Metanephros (tissue), 2 donors: ENCODE results near the gene ASGR1. TPM values are rescaled to one million over a fixed set of nuclear protein-coding genes. Genes with fewer than 3 reads are reported as not detected.

ENCODE experiments used
- small RNA-seq: library from RNA; depleted of rRNA; stranded (forward); fragments of <200 nt; gene quantifications from one replicate; pipeline ENCODE3, GENCODE V24; 2014; ENCODE audit warnings: low replicate concordance
- total RNA-seq: library from RNA; depleted of rRNA; stranded (reverse); fragments of >200 nt; gene quantifications from one replicate; pipeline ENCODE4 v1.2.3, GENCODE V29; 2014

The ASGR1 gene, protein sequence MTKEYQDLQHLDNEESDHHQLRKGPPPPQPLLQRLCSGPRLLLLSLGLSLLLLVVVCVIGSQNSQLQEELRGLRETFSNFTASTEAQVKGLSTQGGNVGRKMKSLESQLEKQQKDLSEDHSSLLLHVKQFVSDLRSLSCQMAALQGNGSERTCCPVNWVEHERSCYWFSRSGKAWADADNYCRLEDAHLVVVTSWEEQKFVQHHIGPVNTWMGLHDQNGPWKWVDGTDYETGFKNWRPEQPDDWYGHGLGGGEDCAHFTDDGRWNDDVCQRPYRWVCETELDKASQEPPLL
- total RNA-seq = 5.5 TPM

DNA sequence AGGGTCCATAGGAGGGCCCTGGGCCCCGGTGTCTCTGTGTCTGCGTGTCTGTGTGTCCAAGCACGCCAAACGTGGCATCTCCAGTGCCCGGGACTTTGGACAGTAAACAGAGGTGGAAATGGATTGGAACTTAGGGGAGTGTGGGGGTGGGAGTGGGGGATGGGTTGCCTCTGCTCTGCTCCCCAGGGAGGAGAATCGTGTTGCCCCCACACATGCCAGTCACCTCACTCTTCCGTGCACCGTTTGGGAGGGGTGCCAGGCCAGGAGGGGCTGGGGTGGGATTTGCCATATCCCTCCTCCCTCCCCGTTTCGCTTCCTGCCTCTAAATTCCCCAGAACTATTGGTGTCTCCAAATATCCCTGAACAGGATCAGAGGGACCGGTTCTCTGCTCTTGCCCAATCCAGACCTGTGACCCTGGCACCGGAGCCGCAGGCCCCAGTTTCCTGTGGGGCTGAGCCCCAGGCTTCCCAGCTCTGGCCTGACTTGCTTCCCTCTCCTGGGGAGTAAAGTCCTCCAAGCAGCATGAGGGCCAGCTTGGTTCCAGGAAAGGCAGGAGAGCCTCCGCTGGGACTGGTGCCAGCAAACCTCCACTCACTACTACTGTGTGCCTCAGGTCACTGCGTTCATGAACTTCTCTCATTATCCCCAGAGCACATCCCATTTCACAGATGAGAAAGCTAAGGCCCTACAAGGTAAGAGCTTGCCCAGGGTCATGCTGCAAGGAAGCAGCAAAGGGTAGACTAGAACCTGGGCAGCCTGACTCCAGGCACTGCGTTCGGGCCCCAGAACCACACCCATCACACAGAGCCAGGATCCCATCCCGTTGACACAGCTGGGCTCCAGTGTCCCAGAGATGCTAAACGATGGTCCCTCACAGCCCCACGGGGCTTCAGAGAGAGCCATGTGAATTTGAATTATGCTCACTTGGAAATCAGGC is at the start of gene ASGR1:
Gene ASGR1 (minus strand): TSS at position 54 of the 938 bp plus-strand sequence. CDS start 807 bp downstream, outside the sequence.

DNA sequence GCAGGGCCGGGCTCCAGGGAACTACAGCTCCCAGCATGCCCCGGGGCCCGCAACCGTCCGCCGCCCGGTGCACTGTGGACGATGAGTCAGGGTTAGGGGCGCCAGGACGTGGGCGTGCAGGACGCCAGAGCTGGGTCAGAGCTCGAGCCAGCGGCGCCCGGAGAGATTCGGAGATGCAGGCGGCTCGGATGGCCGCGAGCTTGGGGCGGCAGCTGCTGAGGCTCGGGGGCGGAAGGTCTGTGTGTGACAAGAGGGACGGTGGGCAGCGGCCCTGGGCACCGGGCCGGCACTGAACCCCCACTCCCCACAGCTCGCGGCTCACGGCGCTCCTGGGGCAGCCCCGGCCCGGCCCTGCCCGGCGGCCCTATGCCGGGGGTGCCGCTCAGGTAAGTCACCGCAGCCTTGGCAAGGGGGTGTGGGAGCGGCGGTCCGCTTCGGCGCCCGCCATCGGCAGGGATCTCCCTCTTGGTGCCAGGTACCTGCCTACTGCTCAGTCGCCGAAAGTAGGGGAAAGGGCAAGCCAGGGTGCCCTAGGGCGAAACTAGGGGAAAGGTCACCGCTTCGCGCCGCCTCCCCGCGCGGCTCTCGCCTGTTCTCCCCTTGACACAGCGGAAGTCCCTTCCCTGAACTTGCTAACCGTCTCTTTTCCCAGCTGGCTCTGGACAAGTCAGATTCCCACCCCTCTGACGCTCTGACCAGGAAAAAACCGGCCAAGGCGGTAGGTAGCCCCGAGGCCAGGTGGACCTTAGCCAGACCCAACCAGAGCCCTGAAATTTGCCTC is 40.8 kb upstream of the ASGR1 start, which contains the start of the genes ACADVL and DLG4:
Gene ACADVL (plus strand): TSS at position 127 of the 781 bp plus-strand sequence. CDS start 47 bp downstream, at position 174.
Gene DLG4 (minus strand): TSS at position 25 of the 781 bp plus-strand sequence.

Small RNA genes lying within 50 kb of the gene (small RNA-seq; reads per million reads assigned to genes)
- gene AC120057.4 = not detected
- 12.1 reads per million, percentile 95 among the genes with 10 or more reads in this experiment for gene MIR324

Other genes starting within 250 kb of the ASGR1 start
- gene ALOX12, start 183.3 kb downstream of the ASGR1 start, total RNA-seq = 0.64 TPM
- gene RNASEK, start 166.7 kb downstream of the ASGR1 start, total RNA-seq = 96.7 TPM
- gene BCL6B, start 156.3 kb downstream of the ASGR1 start, total RNA-seq = 20.3 TPM
- 1.6 TPM for gene SLC16A13, start 143.4 kb downstream of the ASGR1 start, total RNA-seq
- gene SLC16A11, start 135.3 kb downstream of the ASGR1 start, total RNA-seq = 0.41 TPM
- 4.8 TPM for gene CLEC10A, start 99.1 kb downstream of the ASGR1 start, total RNA-seq
- 2.2 TPM for gene ASGR2, start 64.5 kb downstream of the ASGR1 start, total RNA-seq
- 36.0 TPM for gene DLG4, start 40.5 kb upstream of the ASGR1 start, total RNA-seq
- 342 TPM for gene ACADVL, start 40.6 kb upstream of the ASGR1 start, total RNA-seq
- 73.5 TPM for gene DVL2, start 55.1 kb upstream of the ASGR1 start, total RNA-seq
- 44.4 TPM for gene PHF23, start 60.1 kb upstream of the ASGR1 start, total RNA-seq
- gene GABARAP, start 63.1 kb upstream of the ASGR1 start, total RNA-seq = 226 TPM
- 77.3 TPM for gene CTDNEP1, start 72.4 kb upstream of the ASGR1 start, total RNA-seq
- 27.2 TPM for gene ELP5, start 72.8 kb upstream of the ASGR1 start, total RNA-seq
- gene CLDN7, start 83.1 kb upstream of the ASGR1 start, total RNA-seq = 65.5 TPM
- gene SLC2A4, start 102.3 kb upstream of the ASGR1 start, total RNA-seq = 19.6 TPM
- gene YBX2, start 115.3 kb upstream of the ASGR1 start, total RNA-seq = 2.0 TPM
- gene EIF5A, start 128.3 kb upstream of the ASGR1 start, total RNA-seq = 179 TPM
- gene GPS2, start 136.0 kb upstream of the ASGR1 start, total RNA-seq = 30.4 TPM
- gene NEURL4, start 150.0 kb upstream of the ASGR1 start, total RNA-seq = 31.2 TPM
- 4.8 TPM for gene ACAP1, start 157.2 kb upstream of the ASGR1 start, total RNA-seq
- gene KCTD11, start 172.8 kb upstream of the ASGR1 start, total RNA-seq = 7.0 TPM
- not detected for gene TMEM95, start 175.8 kb upstream of the ASGR1 start, total RNA-seq
- 5.5 TPM for gene TNK1, start 201.7 kb upstream of the ASGR1 start, total RNA-seq
- gene PLSCR3, start 215.2 kb upstream of the ASGR1 start, total RNA-seq = 23.1 TPM
- 109 TPM for gene TMEM256, start 224.7 kb upstream of the ASGR1 start, total RNA-seq
- 21.3 TPM for gene NLGN2, start 228.5 kb upstream of the ASGR1 start, total RNA-seq
- gene SPEM1, start 241.0 kb upstream of the ASGR1 start, total RNA-seq = not detected
- not detected for gene SPEM2, start 246.2 kb upstream of the ASGR1 start, total RNA-seq
- gene SPEM3, start 249.5 kb upstream of the ASGR1 start, total RNA-seq = not detected